HL-60/S4 treated with retinoic acid at 250 ng/mL for 4 days and 3 days (cell line): Measurements from ENCODE around the gene NCOA1.
"Not testable (repeated sequence)": the region's sequence is repeated elsewhere in the genome, so short reads cannot be mapped to it uniquely, and the experiment has no call there.

Experiments
- in situ Hi-C: fragments of 300-500 bp; cut with MboI; formaldehyde crosslinking; loops from 2 replicates; pipeline ENCODE4 v1.7.0; 2022; ENCODE audit warnings: low sequenced_read_pairs

NCOA1 gene

DNA sequence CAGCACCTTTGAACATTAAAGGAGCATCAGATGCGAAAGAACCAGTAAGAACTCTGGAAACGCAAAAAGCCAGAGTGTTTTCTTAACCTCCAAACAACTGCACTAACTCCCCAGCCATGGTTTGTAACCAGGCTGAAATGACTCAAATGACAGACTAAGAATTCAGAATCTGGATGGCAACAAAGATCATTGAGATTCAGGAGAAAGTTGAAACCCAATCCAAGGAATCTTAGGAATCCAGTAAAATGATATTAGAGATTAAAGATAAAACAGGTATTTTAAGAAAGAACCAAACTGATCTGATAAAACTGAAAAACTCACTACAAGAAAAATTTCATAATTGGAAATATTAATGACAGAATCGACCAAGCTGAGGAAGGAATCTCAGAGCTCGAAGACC is 185.4 kb downstream of the NCOA1 start:
- in situ Hi-C loops, result no loop called here

- in situ Hi-C loops, result not testable (repeated sequence)
These were observed 187.0 kb downstream of the NCOA1 start for GRCh38 chr2:24678066-24678465.

DNA sequence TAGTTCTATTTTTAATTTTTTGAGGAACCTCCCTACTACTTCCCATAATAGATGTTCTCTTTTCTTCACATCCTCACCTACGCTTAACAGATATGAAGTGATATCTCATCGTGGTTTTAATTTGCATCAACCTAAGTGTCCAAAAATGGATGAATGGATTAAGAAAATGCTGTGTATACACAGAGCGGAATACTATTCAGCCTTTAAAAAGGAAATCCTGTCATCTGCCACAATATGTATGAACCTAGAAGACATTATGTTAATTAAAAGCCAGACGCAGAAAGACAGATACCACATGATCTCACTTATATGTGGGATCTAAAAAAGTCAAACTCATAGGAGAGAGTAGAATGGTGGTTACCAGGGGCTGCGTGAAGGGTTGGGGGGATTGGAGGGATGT is 189.1 kb downstream of the NCOA1 start:
- in situ Hi-C loops, result no loop called here

- in situ Hi-C loops, result no loop called here
These were observed 191.2 kb downstream of the NCOA1 start for GRCh38 chr2:24682304-24682703.

DNA sequence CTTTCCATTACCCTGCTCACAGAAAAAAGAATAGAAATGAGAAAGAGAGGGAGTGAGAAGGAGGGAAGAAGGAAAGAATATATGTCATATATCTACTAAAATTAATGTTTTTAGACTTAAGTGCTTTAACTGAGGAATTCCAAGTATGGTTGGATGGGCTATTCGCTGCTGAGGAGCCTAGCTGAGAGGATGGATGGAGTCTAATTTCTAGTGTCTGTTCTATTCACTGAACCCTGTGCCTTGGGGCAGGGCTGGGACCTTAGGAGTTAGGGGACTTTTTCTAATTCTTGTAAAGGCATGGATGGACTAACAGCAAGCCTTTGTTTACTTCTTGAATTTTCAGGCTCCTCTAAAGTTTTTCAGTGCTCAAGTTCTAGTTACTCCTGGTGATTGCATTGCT is 192.4 kb downstream of the NCOA1 start:
- in situ Hi-C loops, result no loop called here

GRCh38 chr2:24690524-24690923 is 199.5 kb downstream of the NCOA1 start:
- in situ Hi-C loops, result no loop called here

DNA sequence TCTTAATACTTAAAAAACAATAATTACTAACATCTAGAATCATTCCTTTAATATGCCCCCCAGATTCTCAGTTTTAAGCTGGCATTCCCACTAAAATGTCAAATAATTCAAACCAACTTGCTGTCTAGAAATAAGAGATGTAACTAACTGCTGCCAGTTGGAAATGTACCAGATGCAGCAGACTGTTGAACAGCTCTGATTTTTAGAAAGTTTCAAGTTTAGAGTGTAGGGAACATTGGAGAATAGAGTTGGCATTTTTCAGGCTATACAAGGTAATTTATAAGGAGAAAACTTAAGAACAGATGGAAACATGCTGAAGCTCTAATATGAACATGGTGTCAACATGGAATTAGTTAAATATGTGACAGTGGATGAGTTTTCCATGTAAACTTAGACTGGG is 200.8 kb downstream of the NCOA1 start:
- in situ Hi-C loops, result no loop called here

DNA sequence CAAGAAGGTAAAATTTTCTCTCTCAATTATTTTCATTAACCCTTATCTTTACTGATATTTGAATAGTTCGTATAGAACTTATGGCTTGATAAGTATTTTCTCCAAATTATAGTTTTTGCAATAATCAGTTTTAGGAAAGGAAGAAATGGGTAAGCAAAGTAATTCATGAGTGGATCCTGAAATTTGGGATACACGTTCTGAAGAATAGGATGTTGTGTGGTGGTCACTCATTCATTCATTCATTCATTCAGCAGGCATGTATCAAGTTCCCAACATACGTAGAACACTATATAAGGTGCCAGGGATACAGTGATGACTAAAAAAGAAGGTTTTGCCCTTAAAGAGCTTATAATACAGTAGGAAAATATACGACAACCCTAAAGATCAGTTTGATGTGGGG is 206.7 kb downstream of the NCOA1 start:
- in situ Hi-C loops, result no loop called here

DNA sequence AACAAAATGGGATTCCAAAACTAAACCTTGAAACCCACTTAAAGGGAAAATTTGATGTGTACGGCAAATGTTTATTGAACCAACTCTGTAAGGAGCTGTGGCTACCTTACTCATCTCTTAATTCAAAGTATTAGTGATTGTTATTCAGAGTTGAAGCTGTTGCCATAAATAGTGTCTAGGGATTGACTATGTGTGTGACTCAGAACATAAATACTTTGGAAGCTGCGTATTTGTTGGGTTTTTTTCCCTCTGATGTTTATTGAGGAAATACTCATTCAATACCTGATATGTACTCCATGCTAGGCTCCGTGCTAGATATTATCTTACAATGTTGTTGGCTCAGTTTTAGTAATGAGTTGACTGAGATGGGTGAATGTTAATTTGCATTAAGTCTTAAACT is 211.7 kb downstream of the NCOA1 start:
- in situ Hi-C loops, result no loop called here

GRCh38 chr2:24704692-24705091 is 213.6 kb downstream of the NCOA1 start:
- in situ Hi-C loops, result no loop called here

- in situ Hi-C loops, result no loop called here
These were observed 216.1 kb downstream of the NCOA1 start for GRCh38 chr2:24707143-24707542.

GRCh38 chr2:24708537-24709152 is 217.6 kb downstream of the NCOA1 start:
- in situ Hi-C loops, result no loop called here

DNA sequence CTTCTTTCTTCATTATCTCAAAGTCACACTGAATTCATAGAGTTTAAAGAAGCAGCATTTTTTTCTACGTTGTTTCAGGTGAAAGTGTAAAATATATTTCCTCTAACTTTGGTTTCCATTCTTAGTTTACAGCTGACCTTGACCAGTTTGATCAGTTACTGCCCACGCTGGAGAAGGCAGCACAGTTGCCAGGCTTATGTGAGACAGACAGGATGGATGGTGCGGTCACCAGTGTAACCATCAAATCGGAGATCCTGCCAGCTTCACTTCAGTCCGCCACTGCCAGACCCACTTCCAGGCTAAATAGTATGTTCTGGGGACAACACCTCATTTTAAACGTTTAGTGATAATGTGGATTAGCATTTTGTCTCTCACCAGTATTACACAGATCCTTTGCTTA is 219.8 kb downstream of the NCOA1 start:
- in situ Hi-C loops, result no loop called here

GRCh38 chr2:24711865-24712264 is 220.8 kb downstream of the NCOA1 start:
- in situ Hi-C loops, result no loop called here

- in situ Hi-C loops, result no loop called here
These were observed 221.2 kb downstream of the NCOA1 start for GRCh38 chr2:24712296-24712695.

GRCh38 chr2:24717263-24717951 is 226.4 kb downstream of the NCOA1 start:
- in situ Hi-C loops, result no loop called here

- in situ Hi-C loops, result no loop called here
These were observed 229.3 kb downstream of the NCOA1 start for GRCh38 chr2:24720310-24720709.

- in situ Hi-C loops, result no loop called here
These were observed 230.4 kb downstream of the NCOA1 start for GRCh38 chr2:24721470-24721869.

DNA sequence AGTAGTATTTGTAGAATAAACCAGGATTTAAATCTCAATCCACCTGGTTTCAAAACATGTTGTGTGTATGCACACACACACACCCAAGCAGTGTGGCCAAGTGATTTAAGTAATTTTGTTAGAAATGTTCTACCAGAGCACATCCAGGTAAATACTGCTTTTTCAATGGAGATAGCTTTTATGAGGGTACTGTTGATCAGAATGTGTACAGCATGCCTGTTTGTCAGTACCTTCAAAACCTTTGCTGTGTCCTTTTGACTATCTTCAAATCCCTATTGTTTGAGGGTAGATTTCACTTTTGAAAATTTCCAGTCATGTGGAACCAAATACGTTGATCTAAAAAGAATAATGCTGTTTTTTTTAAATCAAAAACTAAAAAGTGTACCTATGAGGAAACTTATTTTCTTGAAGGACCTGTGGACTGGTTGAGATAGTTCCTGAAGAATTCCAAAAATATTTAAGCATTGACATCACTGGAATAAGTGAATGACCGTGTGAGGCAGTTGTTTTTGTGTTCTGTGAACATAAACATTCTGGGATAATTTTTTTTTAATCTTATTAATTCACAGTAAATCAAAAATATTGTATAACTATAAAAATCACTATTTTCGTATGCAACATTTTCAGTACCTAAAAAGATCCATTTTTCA is 231.2 kb downstream of the NCOA1 start:
- in situ Hi-C loops, result no loop called here

DNA sequence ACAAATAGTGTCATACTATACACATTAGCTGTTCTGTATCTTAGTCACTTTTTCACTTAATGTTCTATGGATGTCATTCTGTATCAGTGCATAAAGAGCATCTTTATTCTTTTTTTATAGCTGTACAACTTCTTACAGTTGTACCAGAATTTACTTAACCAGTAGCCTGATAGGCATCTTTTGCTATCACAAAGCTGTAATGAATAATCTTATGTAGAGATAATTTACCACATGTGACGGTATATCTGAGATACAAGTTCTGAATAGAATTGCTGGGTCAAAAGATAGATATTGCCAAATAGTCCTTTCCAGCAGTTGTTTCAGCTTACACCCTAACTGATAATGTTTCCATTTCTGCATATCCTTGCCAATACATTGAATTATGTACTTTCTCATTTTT is 232.1 kb downstream of the NCOA1 start:
- in situ Hi-C loops, result no loop called here

DNA sequence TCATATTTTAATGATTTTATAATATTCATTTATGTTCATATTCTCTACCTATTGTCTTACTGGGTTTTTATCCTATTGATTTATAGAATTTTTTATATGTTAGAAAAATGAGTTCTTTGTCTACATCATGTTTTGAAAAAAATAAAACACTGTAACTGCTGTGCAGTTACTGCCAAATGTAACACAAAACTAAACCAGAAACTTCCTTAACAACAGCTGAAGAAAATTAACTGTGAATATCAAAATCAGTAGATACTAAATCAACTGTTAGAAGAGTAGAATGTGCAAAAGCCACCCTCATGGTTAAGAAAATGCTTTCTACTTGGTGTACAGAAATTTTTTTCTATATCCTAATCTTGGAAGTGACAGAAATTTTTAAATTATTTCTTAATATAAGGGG is 232.6 kb downstream of the NCOA1 start:
- in situ Hi-C loops, result no loop called here

DNA sequence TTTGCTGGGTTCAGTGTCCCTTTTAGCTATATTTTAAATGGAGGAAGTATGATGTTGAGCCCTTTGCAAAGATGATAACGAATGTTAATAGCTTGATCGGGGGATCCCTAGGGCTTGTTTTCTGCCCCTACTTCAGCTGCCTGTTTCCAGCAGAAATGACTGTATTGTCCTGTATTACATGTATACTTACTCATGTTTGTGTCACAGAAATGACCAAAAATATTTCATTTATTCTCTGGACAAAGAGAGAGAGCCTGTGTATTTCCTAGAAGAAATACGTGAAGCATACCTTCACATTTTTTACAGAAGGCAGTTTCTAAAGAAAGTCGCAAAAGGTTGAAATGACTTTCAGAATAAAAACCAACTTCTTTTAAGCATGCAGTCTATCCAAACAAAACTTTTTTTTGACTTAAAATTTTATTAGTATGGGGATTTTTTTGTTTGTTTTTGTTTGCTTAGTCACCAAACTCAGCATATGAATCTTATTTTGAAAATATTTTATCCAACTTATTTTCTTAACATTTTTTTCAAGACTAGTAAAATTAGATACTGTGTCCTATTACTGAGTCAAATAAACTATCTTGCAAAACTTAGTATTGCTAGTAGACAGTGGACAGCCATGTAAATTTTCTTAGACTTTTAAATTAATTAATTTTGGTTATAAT is 233.2 kb downstream of the NCOA1 start:
- in situ Hi-C loops, result no loop called here
